Measurements from ENCODE around the gene MRGPRD. TPM values are rescaled to one million over a fixed set of nuclear protein-coding genes. Genes with fewer than 3 reads are reported as not detected.

The MRGPRD gene
- total RNA-seq, 1 donor from 2014 or later, result not detected

- DNase-seq (ENCODE audit: low spot score), result no peak
Observed at GRCh38 chr11:68947151-68947550, 33.6 kb downstream of the MRGPRD start.

GRCh38 chr11:68946416-68947090 is 34.2 kb downstream of the MRGPRD start:
- DNase-seq (ENCODE audit: low spot score), result no peak

GRCh38 chr11:68942751-68943271 is 38.0 kb downstream of the MRGPRD start:
- DNase-seq (ENCODE audit: low spot score), result peak; percentile 19

GRCh38 chr11:68942095-68942620 is 38.6 kb downstream of the MRGPRD start:
- no peak for DNase-seq (ENCODE audit: low spot score)

GRCh38 chr11:68941324-68942094 is 39.3 kb downstream of the MRGPRD start:
- no peak for DNase-seq (ENCODE audit: low spot score)

GRCh38 chr11:68940651-68941323 is 40.0 kb downstream of the MRGPRD start:
- no peak for DNase-seq (ENCODE audit: low spot score)

GRCh38 chr11:68939583-68940555 is 40.9 kb downstream of the MRGPRD start:
- no peak for DNase-seq (ENCODE audit: low spot score)

- DNase-seq (ENCODE audit: low spot score), result no peak
Observed at GRCh38 chr11:68938816-68939582, 41.8 kb downstream of the MRGPRD start.

GRCh38 chr11:68938088-68938487 is 42.7 kb downstream of the MRGPRD start:
- no peak for DNase-seq (ENCODE audit: low spot score)

- no peak for DNase-seq (ENCODE audit: low spot score)
Observed at GRCh38 chr11:68936676-68937620, 43.8 kb downstream of the MRGPRD start.

GRCh38 chr11:68936358-68936636 is 44.5 kb downstream of the MRGPRD start:
- no peak for DNase-seq (ENCODE audit: low spot score)

- no peak for DNase-seq (ENCODE audit: low spot score)
Observed at GRCh38 chr11:68935516-68936357, 45.0 kb downstream of the MRGPRD start.

GRCh38 chr11:68935066-68935465 is 45.7 kb downstream of the MRGPRD start:
- no peak for DNase-seq (ENCODE audit: low spot score)

GRCh38 chr11:68934666-68935065 is 46.1 kb downstream of the MRGPRD start:
- DNase-seq (ENCODE audit: low spot score), result no peak

GRCh38 chr11:68934321-68934645 is 46.5 kb downstream of the MRGPRD start:
- DNase-seq (ENCODE audit: low spot score), result no peak

- DNase-seq (ENCODE audit: low spot score), result no peak
Observed at GRCh38 chr11:68933605-68934320, 47.0 kb downstream of the MRGPRD start.

GRCh38 chr11:68932933-68933577 is 47.7 kb downstream of the MRGPRD start:
- no peak for DNase-seq (ENCODE audit: low spot score)
